ENCODE measurements around the gene WDR18. TPM values are rescaled to one million over a fixed set of nuclear protein-coding genes. Genes with fewer than 3 reads are reported as not detected.

Gene WDR18
- polyA plus RNA-seq, 1 of the 3 experiments (the other 2 are of a cell fraction) = 47.9 TPM

- Histone ChIP-seq H3K79me2 (ENCODE audit: insufficient read depth) (peaks cover 2% of the 10 kb centered on the region; the same call in 1 of the 2 replicates), H3K4me3 (ENCODE audit: low read depth in 2 of 2, low read length in 1 of 2) (no peak overlapping the region), H3K27me3 (ENCODE audit: insufficient read depth) (no peaks in the 10 kb centered on the region), H3K36me3 (replicated peaks in 1 of 2; ENCODE audit: control insufficient read depth in 1 of 2, insufficient read depth in 2 of 2, low read length in 1 of 2) (peaks cover 0 to 4% of the 10 kb centered on the region in 2 experiments), H3K9ac (no peak overlapping the region), H3F3A (replicated peaks; ENCODE audit: insufficient read depth) (no peaks in the 10 kb centered on the region), H3K27ac (ENCODE audit: low read depth in 2 of 2, low read length in 1 of 2) (no peak overlapping the region; a peak in 1 of 4 replicates), H2AFZ (ENCODE audit: low read depth) (no peak overlapping the region), H3K4me2 (no peak overlapping the region), H3K9me2 (no peaks in the 10 kb centered on the region), H3K9me3 (no peaks in the 10 kb centered on the region), H3K4me1 (ENCODE audit: control insufficient read depth in 1 of 2, insufficient read depth in 2 of 2, low read depth in 1 of 2, low read length in 1 of 2) (peaks cover 5 to 19% of the 10 kb centered on the region in 2 experiments; a peak in 2 of 4 replicates), H4K20me1 (ENCODE audit: insufficient read depth) (peaks cover 36% of the 10 kb centered on the region; the same call in 1 of the 2 replicates)
- DNase-seq = no peak
- POLR2A ChIA-PET = interaction anchor here (0.7 kb wide), 1 partner anchor 375 kb away, joined by 3 read pairs; no protein-coding TSS in a partner anchor
- CTCF ChIA-PET = no interaction called here
- no peak for TF ChIP-seq MAX (IDR thresholded peaks at IDR 0.05; ENCODE audit: low read depth)
- TF ChIP-seq RXRA (IDR thresholded peaks at IDR 0.05; ENCODE audit: borderline replicate concordance, low read depth) = no peak
- TF ChIP-seq NRF1 (IDR thresholded peaks at IDR 0.05; ENCODE audit: low read depth, low read length) = no peak
- TF ChIP-seq NFIC (IDR thresholded peaks at IDR 0.05; ENCODE audit: borderline replicate concordance) = no peak
- no peak for TF ChIP-seq MEF2A (IDR thresholded peaks at IDR 0.05; ENCODE audit: borderline replicate concordance, low read depth)
- no peak for TF ChIP-seq RCOR1 (IDR thresholded peaks at IDR 0.05; ENCODE audit: low read length)
- 89% methylated on average over 14 of the region's 14 CpGs for WGBS (ENCODE audit: low lambda C conversion rate)
Measured at GRCh38 chr19:952049-952679, 32.0 kb upstream of the WDR18 start.

- H2AFZ ChIP-seq (ENCODE audit: low read depth) = no peak overlapping the region
- no peak overlapping the region; a peak in 1 of 4 replicates for H3K27ac ChIP-seq (ENCODE audit: low read depth in 2 of 2, low read length in 1 of 2)
- TF ChIP-seq, protein P1, sequence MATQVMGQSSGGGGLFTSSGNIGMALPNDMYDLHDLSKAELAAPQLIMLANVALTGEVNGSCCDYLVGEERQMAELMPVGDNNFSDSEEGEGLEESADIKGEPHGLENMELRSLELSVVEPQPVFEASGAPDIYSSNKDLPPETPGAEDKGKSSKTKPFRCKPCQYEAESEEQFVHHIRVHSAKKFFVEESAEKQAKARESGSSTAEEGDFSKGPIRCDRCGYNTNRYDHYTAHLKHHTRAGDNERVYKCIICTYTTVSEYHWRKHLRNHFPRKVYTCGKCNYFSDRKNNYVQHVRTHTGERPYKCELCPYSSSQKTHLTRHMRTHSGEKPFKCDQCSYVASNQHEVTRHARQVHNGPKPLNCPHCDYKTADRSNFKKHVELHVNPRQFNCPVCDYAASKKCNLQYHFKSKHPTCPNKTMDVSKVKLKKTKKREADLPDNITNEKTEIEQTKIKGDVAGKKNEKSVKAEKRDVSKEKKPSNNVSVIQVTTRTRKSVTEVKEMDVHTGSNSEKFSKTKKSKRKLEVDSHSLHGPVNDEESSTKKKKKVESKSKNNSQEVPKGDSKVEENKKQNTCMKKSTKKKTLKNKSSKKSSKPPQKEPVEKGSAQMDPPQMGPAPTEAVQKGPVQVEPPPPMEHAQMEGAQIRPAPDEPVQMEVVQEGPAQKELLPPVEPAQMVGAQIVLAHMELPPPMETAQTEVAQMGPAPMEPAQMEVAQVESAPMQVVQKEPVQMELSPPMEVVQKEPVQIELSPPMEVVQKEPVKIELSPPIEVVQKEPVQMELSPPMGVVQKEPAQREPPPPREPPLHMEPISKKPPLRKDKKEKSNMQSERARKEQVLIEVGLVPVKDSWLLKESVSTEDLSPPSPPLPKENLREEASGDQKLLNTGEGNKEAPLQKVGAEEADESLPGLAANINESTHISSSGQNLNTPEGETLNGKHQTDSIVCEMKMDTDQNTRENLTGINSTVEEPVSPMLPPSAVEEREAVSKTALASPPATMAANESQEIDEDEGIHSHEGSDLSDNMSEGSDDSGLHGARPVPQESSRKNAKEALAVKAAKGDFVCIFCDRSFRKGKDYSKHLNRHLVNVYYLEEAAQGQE (IDR thresholded peaks at IDR 0.05; ENCODE audit: low read depth, low read length) = no peak
- TF ChIP-seq, protein P2, sequence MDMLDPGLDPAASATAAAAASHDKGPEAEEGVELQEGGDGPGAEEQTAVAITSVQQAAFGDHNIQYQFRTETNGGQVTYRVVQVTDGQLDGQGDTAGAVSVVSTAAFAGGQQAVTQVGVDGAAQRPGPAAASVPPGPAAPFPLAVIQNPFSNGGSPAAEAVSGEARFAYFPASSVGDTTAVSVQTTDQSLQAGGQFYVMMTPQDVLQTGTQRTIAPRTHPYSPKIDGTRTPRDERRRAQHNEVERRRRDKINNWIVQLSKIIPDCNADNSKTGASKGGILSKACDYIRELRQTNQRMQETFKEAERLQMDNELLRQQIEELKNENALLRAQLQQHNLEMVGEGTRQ (IDR thresholded peaks at IDR 0.05; ENCODE audit: borderline replicate concordance, low read depth, low read length) = no peak
- TF ChIP-seq TCF12 (IDR thresholded peaks at IDR 0.05) (no peak), MEF2A (IDR thresholded peaks at IDR 0.05; ENCODE audit: borderline replicate concordance, low read depth) (no peak)
- H3F3A ChIP-seq (replicated peaks; ENCODE audit: insufficient read depth) = no peaks in the 10 kb centered on the region
- DNase-seq = no peak
- H3K79me2 ChIP-seq (ENCODE audit: insufficient read depth) = no peaks in the 10 kb centered on the region; the same call in 1 of the 2 replicates
- H3K4me3 ChIP-seq (ENCODE audit: low read depth in 2 of 2, low read length in 1 of 2) = no peak overlapping the region
- ChIA-PET POLR2A (no interaction called here), CTCF (no interaction called here)
- WGBS (ENCODE audit: low lambda C conversion rate) = 86% methylated on average over 16 of the region's 21 CpGs
- H3K27me3 ChIP-seq (ENCODE audit: insufficient read depth) = no peaks in the 10 kb centered on the region
- peaks cover 5 to 21% of the 10 kb centered on the region in 2 experiments; a peak in 2 of 4 replicates for H3K4me1 ChIP-seq (ENCODE audit: control insufficient read depth in 1 of 2, insufficient read depth in 2 of 2, low read depth in 1 of 2, low read length in 1 of 2)
- no peak overlapping the region for H3K9ac ChIP-seq
- no peaks in the 10 kb centered on the region for H3K9me2 ChIP-seq
- peaks cover 29% of the 10 kb centered on the region; the same call in 1 of the 2 replicates for H4K20me1 ChIP-seq (ENCODE audit: insufficient read depth)
- peaks cover 0 to 3% of the 10 kb centered on the region in 2 experiments for H3K36me3 ChIP-seq (replicated peaks in 1 of 2; ENCODE audit: control insufficient read depth in 1 of 2, insufficient read depth in 2 of 2, low read length in 1 of 2)
- no peaks in the 10 kb centered on the region for H3K9me3 ChIP-seq
- no peak overlapping the region for H3K4me2 ChIP-seq
Measured at GRCh38 chr19:952680-953444, 31.3 kb upstream of the WDR18 start.

Data from SK-N-SH (cell line).